DMS53 treated with DMSO at 0.1 percent for 48 hours (cell line): ENCODE results near the gene SPATA13.
A peak's percentile ranks its signal among the peaks of the same experiment; 100 is the strongest.

Source experiments
- DNase-seq: peaks from one replicate; lab custom pipeline; 2025; ENCODE audit not compliant: unreplicated experiment; lab: John Stamatoyannopoulos, UW

Gene SPATA13

DNA sequence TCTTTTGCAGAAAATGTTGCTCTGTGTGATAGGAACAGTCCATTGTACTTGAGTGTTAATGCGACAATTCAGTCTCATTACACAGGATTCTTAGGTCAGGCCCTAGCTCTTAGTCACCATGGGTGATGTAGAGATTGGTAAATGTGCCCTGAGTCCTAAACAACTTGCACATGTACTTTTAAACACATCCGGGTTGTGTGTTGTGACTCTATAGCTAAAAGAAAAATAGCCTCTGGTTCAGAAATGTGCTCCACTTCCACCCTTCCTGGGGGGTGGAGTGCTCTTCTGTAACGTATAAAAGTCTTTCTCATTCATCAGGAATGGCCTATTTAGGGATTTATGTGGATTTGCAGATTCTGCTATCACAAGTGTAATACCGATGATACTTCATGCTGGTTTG is 5.2 kb downstream of the SPATA13 start:
- no peak for DNase-seq

DNA sequence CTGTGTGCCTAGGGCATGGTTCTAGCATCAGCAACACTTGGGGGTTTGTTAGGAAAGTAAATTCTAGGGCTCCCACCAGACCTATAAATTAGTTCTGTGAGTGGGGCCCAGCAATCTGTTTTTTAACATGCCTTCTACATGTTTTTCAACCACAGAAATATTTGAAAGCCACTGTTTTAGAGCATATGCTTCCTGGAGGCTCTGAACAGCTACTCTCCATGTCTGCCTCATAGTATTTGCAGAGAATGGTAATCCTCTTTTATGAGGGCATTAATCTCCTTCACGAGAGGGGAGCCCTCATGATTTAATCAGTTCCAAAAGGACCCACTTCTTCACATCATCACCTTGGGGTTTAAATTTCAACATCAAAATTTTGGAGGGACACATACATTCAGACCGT is 6.0 kb downstream of the SPATA13 start:
- DNase-seq: no peak

DNA sequence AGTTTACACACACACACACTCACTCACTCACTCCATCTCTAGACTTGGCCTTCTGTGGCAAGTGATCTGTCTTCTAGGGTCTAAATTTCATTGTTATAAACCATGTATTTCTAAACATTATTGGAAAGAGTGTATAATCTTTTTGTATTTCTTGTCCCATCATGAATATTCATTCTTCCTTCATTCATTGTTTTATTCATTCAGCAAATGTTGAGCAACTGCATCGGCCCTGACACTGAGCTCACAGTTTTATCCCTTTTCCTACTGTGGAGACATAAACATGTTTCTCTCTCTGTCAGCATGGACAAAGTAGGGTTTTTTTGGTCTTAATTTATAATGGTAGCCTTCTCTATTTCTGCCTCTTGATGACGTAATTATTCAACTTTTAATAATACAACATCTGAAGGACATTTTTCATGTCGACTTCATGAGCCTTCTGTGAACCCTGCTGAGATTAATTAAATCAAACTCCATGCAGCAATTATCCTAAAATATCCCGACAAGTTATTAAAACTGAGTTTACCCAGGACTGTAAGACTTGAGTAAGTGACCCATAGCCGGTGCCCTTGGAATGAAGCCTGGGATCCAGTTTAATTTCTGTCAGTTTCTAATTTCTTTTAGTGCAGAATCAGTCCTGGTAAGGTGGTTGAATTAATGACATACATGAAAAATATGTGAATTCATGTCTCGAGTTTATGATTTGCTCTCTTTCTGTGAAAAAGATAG is 7.3 kb downstream of the SPATA13 start:
- no peak for DNase-seq

DNA sequence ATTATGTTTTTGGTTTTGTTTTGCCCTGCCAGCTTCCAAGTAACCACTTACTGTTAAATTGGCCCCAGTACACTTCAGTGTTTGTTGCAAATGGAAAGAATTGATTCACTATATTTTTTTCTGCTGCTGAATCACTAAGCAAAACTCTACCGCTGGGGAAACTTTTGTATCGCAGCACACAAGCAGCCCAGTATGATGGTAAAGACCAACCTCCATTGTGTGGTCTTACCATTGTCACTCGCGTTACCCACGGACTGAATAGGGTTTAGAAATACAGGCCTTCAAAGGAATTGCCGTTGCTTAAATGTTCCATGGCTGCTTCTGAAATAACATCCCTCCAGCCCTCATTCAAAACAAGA is 7.9 kb downstream of the SPATA13 start:
- DNase-seq: no peak

DNA sequence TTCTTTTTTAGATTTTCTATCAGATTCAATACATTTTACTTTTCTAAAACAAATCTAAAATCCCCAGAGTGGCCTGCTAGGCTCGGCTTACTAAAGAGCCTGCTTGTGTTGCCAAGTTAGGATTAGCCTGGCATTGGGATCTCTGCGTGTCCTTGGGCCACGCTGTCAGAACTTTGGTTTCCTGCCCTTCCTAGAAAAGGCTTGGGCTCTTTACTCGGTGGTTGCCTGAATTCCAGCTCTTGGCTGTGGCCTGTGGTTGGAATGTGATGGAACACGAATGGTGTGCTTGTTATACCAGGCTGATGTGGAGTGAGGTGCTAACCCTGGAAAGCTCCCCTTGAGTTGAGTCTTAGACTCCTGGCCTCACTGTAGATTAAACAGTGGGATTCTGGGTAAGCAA is 8.5 kb downstream of the SPATA13 start:
- DNase-seq: no peak

DNA sequence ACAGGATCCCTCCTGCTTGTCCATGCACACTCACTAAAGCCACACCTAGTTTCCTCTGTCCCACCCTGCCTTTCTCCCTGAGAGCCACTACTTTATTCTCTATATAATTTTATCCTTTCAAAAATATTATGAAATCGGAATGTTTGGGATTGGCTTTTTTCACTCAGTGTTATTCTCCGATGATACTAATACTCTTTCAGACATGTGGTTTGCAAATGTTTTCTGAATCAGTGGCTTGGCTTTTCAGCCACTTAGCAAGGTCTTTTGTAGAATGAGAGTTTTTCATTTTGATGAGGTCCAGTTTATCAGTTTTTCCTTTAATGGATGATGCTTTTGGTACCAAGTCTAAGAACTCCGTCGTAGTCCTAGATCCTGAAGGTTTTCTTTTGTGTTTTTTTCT is 11.6 kb downstream of the SPATA13 start:
- no peak for DNase-seq

DNA sequence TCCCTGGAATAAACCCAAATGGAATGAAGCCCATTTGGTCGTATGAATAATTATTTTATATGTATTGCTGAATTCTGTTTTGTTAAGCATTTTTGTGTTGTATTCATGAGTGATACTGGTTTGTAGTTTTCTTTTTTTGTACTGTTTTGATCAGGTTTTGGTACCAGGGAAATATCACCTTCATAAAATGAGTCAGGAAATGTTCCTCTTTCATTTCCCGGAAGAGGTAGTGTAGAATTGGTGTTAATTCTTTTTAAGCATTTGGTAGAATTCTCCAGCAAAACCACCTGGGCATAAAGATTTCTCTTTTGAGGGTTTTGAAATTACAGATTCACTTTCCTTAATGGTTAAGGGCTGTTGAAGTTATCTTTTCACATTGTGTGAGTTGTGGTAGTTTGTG is 13.3 kb downstream of the SPATA13 start:
- no peak for DNase-seq

DNA sequence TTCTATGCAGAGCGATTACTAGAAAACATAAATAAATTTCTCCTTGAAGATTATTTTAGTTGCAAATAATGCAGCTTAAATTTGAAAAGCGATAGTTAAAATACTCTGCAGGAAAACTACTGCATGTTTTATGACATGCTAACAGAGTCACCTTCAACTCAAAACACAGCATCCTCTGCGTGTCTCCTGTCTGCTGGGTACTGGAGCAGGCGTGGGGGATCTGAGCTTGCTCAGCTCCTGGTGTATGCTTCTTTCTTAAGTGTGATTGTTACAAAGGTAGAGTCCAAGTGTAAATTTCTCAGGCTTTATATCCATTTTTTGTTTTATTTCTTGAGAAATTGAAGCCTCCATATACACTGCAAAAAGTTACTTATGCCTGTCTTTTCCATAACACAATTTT is 15.3 kb downstream of the SPATA13 start:
- DNase-seq: no peak

DNA sequence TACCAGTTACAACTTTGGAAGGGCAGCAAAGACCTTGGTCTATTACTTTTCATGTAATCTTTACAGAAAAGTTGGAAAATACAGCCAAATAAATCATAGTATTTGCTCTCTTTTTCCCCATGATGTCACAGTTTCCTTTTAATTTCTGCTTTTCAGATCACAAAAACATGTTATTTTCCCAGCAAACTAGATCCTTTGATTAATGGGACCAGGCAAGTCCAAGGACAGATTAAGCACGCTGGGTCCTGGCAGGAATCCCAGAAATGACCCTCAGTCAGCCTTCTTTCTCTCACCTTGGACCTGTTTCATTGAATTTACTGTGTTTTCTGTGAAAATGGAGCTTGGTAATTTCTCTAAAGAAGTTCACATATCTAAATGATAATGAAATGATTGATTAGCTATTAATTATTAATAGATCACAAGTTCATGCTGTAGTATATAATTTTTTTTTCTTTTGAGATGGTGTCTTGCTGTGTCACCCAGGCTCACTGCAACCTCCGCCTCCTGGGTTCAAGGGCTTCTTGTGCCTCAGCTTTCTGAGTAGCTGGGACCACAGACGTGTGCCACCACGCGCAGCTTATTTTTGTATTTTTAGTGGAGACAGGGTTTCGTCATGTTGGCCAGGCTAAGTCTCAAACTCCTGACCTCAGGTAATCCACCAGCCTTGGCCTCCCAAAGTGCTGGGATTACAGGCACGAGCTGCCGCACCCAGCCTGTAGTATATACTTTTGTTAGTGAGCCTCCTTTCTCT is 16.0 kb downstream of the SPATA13 start:
- DNase-seq: no peak

DNA sequence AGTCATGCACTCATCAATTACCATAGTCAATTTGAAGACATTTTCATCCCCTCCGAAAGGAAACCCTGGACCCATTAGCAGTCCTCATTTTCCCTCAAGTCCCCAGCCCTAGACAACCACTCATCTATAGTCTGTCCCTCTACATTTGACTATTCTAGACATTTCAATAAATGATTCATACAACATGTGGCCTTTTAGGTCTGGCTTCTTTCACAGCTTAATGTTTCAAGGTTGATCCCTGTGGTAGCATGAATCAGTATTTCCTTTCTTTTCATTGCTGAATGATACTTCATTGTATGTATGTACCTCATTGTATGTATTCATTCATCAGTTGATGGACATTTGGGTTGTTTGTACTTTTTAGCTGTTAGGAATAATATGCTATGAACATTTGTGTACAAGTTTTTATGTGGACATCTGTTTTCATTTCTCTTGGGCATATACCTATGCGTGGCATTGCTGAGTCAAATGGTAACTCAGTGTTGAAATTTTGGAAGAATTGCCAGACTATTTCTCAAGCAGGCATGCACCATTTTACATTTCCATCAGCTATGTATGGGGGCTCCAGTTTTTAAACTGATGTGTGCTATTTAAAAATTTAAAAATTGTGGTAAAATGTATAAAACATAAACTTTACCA is 18.4 kb downstream of the SPATA13 start:
- no peak for DNase-seq

DNA sequence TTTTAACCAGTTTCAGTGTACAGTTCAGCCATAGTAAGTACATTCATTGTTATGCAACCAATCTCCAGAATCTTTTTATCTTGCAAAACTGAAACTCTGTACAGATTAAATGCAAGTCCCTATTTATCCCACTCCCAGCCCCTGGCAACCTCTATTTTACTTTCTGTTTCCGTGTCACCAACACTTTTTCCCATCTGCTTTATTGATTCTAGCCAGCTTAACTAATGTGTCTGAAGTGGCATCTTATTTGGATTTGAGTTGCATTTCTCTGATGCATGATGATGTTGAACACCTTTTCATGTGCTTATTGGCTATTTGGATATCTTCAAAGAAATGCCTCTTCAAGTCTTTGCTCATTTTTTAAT is 18.9 kb downstream of the SPATA13 start:
- no peak for DNase-seq

DNA sequence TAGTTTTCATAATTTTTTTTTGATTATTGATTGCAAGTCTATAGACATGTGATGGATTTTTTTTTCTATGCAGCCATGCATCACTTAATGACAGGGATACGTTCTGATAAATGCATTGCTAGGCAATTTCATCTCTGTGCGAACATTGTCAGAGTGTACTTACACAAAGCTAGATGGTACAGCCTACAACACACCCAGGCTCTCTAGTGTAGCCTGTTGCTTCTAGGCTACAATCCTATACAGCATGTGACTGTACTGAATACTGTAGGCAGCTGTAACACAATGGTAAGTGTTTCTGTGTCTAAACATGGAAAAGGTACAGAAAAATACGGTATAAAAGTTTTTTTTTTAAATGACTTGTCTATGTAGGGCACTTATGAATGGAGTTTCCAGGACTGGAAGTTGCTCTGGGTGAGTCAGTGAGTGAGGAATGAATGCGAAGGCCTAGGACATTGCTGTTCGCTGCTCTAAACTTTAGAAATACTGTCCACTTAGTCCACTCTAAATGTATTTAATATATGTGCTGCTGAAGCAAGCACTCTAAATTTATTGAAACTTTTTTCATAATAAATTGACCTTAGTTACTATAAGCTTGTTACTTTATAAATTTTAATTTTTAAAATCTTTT is 20.3 kb downstream of the SPATA13 start:
- no peak for DNase-seq

DNA sequence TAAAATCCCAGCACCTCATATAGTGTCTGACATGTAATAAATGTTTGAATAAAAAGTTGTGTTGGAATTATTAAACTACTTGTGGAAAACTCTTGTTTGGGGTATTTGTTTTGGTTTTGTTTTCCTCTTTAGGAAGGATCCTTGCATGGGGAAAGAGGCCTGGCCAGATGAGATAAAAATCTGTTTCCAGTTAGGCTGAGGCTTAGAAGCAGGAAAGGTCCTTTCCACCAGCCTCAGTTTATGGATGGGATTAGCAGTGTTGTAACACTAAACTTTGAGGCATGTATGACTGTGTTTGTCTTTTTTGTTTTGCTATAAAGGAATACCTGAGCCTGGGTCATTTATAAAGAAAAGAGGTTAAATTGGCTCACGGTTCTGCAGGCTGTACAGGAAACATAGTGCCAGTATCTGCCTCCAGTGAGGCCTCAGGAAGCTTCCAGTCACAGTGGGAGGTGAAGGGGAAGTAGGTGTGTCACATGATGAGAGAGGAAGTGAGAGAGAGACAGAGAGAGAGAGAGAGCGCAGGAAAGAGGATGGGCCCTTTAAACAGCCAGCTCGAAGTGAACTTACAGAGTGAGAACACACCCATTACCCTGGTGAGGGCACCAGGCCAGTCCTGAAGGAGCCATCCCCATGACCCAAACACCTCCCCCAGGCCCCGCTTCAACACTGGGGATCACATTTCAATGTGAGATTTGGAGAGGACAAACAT is 21.6 kb downstream of the SPATA13 start:
- no peak for DNase-seq

DNA sequence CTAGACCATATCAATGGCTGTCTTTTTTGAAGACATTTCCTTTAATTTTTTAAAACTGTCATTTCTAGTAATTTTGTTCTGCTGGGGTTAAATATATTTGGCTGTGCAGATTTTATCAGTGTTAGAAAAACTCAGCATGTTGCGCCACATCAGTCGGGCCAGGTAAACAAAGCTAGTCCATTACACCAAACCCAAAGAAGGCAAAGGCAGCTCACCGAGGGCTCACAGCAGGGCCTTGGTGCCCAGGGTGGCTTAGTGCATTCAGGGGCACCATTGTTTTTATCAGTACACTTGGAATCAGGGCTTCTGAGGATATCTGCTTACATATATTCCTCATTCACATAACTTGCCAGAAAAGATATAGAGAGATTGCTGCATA is 22.2 kb downstream of the SPATA13 start:
- no peak for DNase-seq

DNA sequence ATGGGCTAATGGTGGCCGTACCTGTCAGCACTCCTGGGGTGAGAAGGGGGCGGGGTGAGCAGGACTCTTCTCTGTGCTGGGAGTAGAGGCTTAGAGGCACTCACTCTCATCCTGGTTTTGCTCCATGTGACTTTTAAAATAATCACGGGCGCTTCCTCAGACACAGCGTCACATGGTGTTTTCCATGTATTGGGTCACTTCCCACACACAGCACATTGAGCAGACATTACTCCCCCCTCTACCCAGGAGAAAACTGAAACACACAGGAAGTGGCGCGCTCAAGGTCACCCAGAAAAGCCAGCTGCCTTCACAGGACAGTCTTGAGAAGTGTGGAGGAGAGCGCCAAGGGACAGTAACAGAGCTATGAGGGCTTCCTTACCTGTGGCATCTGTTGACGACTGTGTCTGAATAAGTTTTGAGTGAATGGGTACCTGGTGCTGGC is 23.2 kb downstream of the SPATA13 start:
- peak; percentile 76 for DNase-seq

DNA sequence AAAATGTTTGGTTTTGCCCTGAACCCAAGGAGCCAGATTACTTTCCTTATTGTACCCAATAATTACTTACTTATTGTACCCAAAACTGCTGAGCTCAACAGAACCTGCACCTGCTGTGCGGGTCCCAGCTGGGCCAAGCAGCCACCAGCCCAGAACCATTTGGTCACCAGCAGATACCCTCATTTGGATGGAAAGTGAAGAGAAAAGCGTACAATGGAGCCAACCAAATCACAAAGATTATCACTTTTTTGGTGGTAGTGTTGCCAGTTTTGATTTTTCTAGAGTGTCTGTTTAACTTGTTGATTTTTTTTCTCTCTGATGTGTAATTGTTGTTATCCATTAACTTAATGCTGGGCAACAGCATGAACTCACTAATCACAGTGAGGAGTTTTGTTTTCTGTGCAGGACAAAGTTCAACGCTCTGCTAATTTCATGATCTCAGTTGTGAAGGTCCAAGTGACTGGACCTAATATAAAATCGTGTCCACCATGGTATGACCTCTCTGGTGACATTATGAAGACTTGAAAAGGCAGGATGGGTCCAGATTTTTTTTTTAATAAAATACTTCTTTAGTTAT is 23.8 kb downstream of the SPATA13 start:
- no peak for DNase-seq

DNA sequence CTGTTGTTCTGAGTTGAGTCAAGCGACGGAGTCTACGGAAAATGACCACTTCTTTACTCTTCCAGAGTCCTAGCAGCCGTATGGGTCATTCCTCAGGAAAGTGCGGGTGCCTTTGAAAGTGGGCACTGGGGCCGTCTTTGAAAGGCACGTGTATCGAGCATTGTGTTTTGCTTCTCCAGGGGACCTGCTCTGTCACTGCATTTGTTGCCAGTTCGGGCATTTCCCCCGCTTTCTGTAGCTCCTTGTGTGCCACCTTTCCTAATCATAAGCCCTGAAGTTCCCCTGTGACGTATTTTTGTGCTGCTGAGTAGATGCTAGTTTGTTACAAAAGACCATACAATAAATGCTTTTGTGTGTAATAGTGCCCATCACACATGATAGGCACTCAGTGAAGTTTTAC is 24.4 kb downstream of the SPATA13 start:
- no peak for DNase-seq

DNA sequence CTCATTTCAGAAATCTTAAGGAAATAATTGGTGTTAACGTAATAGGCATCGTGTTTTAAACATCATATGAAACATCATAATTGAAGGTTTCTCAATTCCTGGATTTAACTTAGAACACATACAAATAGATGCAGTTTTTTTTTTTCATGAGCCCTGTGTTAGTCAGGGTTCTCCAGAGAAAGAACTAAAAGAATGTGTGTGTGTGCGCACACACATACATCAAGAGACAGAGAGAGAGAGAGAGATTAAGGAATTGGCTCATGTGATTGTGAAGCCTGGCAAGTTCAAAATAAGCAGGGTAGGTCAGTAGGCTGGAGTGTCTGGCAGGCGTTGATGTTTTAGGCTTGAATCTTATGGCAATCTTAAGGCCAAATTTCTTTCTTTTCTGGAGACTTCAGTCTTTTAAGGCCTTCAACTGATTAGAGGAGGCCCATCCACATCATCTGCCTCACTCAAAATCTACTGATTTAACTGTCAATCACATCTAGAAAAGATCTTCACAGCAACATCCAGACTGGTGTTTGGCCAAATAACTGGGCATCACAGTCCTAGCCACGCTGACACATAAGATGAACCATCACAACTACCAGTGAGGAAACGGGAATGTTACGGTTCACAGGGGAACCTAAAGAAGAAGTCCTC is 25.2 kb downstream of the SPATA13 start:
- no peak for DNase-seq

DNA sequence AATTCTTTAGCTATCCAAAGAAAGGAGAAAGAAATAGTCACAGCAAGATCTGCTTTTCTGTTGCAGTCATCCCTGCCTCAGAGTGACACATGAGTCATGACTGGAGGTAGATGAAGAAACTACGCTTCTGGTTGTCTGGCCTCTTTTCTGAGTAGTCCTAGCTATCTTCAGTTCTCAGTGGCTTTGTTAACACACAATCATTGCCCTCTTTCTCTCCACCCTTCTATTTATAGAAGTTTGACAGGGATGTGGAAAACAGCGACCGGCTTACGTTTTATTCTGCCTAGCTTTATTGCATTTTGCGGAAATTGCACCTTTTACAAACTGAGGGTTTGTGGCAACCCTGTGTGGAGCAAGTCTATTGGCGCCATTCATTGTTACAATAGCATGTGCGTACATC is 26.7 kb downstream of the SPATA13 start:
- no peak for DNase-seq

DNA sequence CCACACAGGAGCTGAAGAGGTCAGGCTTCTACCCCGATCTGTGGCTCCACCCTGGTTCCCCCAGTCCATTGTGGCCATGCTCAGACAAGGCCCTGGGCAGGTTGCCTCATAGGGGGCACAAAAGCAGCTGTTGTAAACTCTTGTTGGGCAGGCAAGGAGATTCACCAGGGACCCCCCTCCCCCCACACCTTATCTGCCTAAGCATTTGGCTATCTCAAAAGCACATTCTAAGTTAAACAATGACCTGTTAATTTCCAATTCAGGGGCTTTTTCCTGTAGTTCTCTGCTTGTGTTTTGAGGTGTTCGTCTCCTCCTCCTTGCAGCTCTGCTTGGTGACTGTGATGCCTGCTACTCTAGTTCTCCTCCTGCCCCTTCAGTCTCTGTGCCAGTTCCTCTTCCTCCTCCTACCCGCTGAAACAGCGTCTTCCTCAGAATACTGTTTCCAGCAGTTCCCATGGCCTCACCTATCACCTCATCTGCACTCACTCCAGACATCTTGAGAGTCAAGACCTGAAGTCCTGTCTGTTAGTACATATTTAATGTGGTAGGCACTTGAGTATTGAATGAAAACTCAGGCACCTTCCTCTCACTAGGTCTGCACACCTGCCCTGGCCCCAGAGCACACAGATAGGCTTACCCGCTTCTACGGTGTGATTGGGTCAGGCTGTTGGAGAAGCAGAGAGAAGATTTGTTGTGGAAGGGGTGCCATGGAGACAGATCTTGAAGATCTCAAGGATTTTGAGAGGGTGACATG is 31.7 kb downstream of the SPATA13 start:
- DNase-seq: no peak
